Kidney epithelial cell (primary cell): ENCODE measurements around the gene KRT26. TPM values are rescaled to one million over a fixed set of nuclear protein-coding genes. Genes with fewer than 3 reads are reported as not detected.

Source experiments
- DNase-seq: peaks from one replicate; pipeline ENCODE4 v3.0.0-alpha.2; 2010; ENCODE audit warnings: low read depth
- H3K27me3 ChIP-seq: 2 replicates; pipeline ENCODE4 v1.6.0; 2011; ENCODE audit warnings: low read length; ENCODE audit not compliant: control insufficient read depth, insufficient read depth
- H3K36me3 ChIP-seq: 2 replicates; pipeline ENCODE4 v1.5.1; 2011; ENCODE audit warnings: low read length; ENCODE audit not compliant: control insufficient read depth, insufficient read depth
- H3K4me3 ChIP-seq: 2 replicates; pipeline ENCODE4 v1.5.1; 2011; ENCODE audit warnings: low read depth, mild to moderate bottlenecking, control low read depth, low read length
- total RNA-seq: library from RNA; depleted of rRNA; stranded (reverse); fragments of >200 nt; gene quantifications from 2 replicates; pipeline ENCODE4 v1.2.3, GENCODE V29; 2015
- TF ChIP-seq, protein P1 (sequence below): IDR thresholded peaks from 2 replicates; pipeline ENCODE4 v1.5.1; 2011; ENCODE audit warnings: mild to moderate bottlenecking, moderate library complexity, low read length, control low read depth, inconsistent platforms; ENCODE audit not compliant: insufficient read depth, poor library complexity, severe bottlenecking

Gene KRT26
- total RNA-seq, 1 donor from 2014 or later: not detected

DNA sequence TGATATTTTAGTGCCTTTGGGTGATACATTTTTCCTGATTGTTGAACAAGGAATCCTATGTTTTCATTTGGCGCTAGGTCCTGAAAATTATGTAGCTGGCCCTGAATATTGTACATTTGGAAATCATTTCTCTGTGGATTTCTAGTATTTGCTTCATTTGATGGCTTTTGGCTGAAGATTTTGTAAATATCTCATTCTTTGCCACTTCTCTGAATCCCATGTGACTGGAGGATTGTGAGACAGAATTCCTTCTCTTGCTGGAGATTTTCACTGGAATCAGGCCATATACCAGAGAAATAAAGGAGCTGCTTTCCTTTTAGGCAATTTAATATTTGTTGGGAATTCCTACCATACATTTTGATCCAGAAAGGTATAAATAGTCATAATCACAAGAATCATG, 19.1 kb upstream of the KRT26 start:
- Histone ChIP-seq H3K36me3 (no peaks in the 10 kb centered on the region), H3K27me3 (no peaks in the 10 kb centered on the region), H3K4me3 (no peak overlapping the region)
- TF ChIP-seq, protein P1, sequence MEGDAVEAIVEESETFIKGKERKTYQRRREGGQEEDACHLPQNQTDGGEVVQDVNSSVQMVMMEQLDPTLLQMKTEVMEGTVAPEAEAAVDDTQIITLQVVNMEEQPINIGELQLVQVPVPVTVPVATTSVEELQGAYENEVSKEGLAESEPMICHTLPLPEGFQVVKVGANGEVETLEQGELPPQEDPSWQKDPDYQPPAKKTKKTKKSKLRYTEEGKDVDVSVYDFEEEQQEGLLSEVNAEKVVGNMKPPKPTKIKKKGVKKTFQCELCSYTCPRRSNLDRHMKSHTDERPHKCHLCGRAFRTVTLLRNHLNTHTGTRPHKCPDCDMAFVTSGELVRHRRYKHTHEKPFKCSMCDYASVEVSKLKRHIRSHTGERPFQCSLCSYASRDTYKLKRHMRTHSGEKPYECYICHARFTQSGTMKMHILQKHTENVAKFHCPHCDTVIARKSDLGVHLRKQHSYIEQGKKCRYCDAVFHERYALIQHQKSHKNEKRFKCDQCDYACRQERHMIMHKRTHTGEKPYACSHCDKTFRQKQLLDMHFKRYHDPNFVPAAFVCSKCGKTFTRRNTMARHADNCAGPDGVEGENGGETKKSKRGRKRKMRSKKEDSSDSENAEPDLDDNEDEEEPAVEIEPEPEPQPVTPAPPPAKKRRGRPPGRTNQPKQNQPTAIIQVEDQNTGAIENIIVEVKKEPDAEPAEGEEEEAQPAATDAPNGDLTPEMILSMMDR: no peak
- DNase-seq: no peak

- Histone ChIP-seq H3K4me3 (no peak within 1 kb of the TSS), H3K27me3 (no peaks in the 10 kb centered on the region), H3K36me3 (no peaks in the 10 kb centered on the region)
- TF ChIP-seq, protein P1: no peak
- no peak for DNase-seq
Measured at GRCh38 chr17:40782450-40782849, 10.4 kb upstream of the KRT26 start, which contains the start of gene KRT27. Gene KRT27 (minus strand): TSS chr17:40782550. CDS start chr17:40782493, 57 bp downstream.

- no peaks in the 10 kb centered on the region for H3K27me3 ChIP-seq
- no peak for DNase-seq
- H3K36me3 ChIP-seq: no peaks in the 10 kb centered on the region
- TF ChIP-seq, protein P1: no peak
- H3K4me3 ChIP-seq: no peak overlapping the region
Measured at GRCh38 chr17:40779181-40779909, 7.3 kb upstream of the KRT26 start.

DNA sequence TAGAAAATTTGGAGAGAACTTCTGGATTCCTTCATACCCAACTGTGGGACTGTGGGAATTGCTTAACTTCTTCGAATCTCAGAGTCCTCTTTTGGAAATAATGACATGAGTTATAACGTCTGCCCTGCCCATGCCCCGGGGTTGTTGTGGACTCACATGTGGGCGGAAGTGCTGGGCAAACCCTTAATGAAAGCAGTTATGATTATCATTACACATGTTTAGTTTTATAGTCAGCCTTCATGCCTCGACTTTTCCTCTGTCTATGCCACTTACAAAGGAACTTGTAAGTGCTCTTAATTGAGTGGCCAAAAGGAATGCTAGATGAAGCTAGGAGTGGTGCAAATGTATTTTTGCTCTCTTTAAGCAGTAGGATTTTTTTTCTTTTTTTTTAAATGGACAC, 6.5 kb upstream of the KRT26 start:
- TF ChIP-seq, protein P1: no peak
- no peak for DNase-seq
- Histone ChIP-seq H3K27me3 (no peaks in the 10 kb centered on the region), H3K36me3 (no peaks in the 10 kb centered on the region), H3K4me3 (no peak overlapping the region)

DNA sequence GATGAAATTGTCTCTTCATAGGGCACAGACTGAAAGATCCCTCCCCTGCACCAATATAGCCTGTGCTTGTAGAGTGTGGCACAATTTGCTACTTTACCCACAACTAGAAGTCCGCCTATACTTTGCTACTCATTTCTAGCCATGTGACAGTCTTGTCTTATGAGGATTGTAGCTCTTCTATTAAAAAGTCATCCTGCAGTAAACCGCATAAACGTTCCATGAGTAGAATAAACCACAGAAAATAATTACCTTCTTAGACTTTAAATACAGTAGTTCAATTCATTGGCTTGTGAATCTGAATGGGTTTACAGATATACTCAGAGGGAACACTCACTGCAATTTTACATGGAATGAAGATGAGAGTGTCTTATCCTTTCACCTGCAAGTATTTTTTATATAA, 6.0 kb upstream of the KRT26 start:
- TF ChIP-seq, protein P1: no peak
- Histone ChIP-seq H3K36me3 (no peaks in the 10 kb centered on the region), H3K4me3 (no peak overlapping the region), H3K27me3 (no peaks in the 10 kb centered on the region)
- no peak for DNase-seq

DNA sequence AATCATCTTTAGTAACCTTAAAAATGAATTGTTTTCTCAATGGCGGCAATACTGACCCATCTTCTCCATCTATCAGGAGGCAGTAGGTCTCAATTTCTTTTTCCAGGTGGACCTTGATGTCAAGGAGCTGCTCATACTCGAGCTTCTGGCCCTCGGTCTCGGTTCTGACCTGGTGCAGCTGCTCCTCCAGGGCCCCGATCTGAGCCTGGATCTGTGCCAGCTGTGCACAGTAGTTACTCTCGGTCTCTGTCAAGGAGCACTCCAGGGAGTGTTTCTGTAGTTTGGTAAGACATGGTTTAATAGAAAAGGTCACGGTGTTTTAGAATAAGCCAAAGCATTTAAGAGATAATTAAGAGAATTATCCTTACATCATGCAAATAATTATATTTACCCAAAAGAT, 5.5 kb upstream of the KRT26 start:
- Histone ChIP-seq H3K4me3 (no peak overlapping the region), H3K36me3 (no peaks in the 10 kb centered on the region), H3K27me3 (no peaks in the 10 kb centered on the region)
- TF ChIP-seq, protein P1: no peak
- no peak for DNase-seq
